Esophagus muscularis mucosa (tissue), 3 donors: ENCODE results near the gene RFXAP.

Source experiments
- POLR2AphosphoS5 ChIP-seq, 2 donors: sonication (generic); formaldehyde crosslinking; IDR thresholded peaks; one replicate each; pipeline ENCODE4 v1.6.1; 2017; ENCODE audit warnings: antibody characterized with exemption in 2 of 2
- TF ChIP-seq, protein P1 (sequence below), 3 experiments: fragments of 200-600 bp in 2 of 3; fragments of 450-650 bp in 1 of 3; sonication (generic) in 2 of 3; IDR thresholded peaks; one replicate each; pipeline ENCODE4 v1.5.1; 2017 to 2019; ENCODE audit warnings: antibody characterized with exemption in 3 of 3, mild to moderate bottlenecking in 2 of 3, moderate library complexity in 1 of 3

- TF ChIP-seq, protein P1, sequence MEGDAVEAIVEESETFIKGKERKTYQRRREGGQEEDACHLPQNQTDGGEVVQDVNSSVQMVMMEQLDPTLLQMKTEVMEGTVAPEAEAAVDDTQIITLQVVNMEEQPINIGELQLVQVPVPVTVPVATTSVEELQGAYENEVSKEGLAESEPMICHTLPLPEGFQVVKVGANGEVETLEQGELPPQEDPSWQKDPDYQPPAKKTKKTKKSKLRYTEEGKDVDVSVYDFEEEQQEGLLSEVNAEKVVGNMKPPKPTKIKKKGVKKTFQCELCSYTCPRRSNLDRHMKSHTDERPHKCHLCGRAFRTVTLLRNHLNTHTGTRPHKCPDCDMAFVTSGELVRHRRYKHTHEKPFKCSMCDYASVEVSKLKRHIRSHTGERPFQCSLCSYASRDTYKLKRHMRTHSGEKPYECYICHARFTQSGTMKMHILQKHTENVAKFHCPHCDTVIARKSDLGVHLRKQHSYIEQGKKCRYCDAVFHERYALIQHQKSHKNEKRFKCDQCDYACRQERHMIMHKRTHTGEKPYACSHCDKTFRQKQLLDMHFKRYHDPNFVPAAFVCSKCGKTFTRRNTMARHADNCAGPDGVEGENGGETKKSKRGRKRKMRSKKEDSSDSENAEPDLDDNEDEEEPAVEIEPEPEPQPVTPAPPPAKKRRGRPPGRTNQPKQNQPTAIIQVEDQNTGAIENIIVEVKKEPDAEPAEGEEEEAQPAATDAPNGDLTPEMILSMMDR (IDR thresholded peaks at IDR 0.05): no peak
- no peak for TF ChIP-seq POLR2AphosphoS5 (IDR thresholded peaks at IDR 0.05)
Measured at GRCh38 chr13:36772853-36773252, 46.2 kb upstream of the RFXAP start.
